Activated T-cell treated with anti-CD3 and anti-CD28 coated beads, Interleukin-2, amount 50 U/mL, for 48 hours (primary cell): ENCODE data around the gene MCF2L.

Experiments
- DNase-seq, 2 experiments: peaks; one replicate each; pipeline ENCODE4 v3.0.0-alpha.2; 2020

The MCF2L gene

DNA sequence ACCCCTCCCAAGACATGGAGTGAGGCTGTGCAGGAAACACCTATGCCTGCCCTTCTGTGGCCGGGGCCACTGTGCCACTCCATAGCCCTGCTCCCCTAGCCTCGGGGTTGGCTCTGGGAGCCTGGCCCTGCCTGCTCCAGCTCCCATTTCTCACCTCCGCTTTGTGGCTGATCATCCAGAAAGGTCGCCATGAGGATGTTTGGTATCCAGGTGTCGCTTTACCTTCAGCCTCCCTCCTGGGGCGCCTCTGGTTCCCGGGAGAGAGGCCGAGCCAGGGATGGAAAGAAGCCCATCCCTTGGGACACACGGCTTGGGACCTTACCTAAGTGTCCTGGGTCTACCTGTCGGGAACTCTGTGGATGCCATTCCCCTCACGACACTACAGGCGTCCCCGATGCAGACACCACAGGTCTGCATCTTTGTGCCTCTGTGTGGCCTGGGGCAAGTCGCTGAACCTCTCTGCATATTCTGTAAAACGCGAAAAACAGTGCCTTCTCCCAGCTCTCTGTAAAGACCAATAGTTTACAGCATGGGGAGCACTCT is 3.4 kb upstream of the MCF2L start:
- DNase-seq: no peak

DNA sequence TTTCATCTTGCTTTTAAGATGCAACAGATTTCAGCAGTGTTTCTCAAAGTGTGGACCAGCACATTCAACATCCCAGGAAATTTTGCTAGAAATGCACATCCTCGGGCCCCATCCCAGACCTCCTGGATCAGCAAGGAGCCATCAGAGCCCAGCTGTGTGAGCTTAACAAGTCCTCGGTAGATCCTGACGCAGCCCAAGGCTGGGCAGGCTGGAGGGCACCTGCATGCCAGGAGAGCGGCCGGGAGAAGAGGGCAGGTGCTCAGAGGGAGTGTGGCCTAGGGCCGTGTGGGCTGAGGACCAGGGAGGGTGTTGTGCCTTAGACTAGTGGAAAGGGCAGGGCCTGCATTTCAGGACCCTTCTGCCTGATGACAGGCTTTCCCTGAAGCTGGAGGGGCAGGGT is 2.2 kb upstream of the MCF2L start:
- DNase-seq: no peak

DNA sequence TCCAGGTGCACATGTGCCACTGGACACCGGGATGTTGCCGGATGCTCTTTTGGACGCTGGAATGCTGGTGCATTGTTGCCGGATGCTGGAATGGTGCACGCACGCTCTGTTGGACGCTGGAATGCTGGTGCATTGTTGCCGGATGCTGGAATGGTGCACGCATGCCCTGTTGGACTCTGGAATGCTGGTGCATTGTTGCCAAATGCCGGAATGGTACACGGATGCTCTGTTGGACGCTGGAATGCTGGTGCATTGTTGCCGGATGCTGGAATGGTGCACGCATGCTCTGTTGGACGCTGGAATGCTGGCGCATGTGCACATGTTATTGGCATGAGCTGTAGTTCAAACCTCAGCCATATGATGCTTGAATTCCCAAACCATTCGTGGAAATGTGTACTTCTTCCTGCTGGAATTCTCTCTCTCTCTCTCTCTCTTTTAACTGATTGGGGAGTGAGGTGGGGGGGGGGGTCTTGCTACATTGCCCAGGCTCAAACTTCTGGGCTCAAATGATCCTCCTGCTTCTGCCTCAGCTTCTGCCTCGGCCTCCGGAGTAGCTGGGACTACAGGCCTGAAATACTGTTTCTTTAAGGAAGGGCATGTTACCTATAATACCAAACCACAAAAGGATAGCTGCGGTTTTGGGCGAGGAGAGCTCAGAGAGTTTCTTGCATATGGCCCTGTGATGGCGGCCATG is 1.2 kb upstream of the MCF2L start:
- no peak for DNase-seq

- DNase-seq: peak; percentile 51 to 56
Observed at GRCh38 chr13:112968380-112968909, 569 bp upstream of the MCF2L start.

DNA sequence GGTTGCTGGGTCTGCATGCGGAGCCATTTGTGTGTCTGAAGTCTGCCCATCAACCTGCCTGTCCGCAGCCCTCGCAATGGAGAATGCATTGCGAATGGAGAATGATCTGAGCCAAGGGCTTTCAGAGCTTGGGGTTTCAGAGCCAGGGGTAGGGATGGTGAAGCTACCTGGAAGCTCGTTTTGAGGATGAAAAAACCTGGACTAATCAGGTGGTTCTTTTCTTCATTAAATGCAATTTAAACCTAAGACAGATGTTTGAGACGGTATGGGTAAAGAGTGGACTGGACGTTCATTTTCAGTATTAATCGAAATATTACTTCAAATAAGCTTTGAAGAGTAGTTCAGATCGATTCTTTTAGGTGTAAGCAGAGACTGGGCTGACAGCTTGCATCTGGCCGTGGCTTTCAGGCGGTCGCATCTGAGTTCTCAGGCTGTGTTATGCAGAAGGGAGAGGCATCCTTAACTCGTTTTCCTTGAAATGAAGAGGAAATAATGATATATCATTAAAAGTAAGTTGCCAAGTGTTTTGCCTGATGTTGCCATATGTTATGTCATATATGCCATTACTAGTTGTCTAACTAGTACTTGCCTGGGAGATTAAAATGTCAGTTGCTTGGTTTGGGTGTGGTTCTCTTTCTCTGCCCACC is 801 bp downstream of the MCF2L start:
- DNase-seq: no peak

DNA sequence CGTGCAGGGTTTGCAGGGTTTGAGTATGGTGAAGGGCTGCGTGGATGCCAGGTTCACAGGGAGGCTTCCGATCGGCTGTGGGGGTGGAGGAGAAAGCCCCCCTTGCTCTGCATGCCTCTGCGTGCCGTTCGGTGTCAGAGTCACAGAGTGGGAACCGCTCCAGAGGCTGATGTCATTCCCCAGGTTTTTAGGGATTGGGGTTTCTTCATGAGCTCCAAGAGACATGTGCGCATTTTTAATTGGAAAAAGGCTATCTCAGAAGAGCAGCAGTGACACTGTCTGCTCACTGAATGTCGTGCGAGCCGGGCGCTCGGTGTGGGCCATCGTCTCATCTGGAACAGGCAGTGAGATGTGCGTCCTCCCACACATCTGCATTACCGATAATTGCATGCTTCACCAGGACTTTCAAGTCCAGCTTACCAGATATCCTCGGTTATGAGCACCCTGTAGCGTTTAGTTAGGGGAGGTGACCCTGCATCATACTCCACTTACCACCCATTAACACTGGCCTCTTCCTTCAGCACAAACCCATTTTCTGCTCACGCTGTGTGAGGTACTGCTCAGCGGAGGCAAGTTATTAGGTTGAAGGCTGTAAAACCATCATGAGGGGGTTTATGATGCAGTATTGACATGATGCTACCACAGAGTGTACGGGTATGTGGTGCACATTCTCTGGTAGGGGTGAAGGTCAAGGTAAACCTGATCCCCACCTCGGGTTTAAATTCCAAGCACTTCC is 1.7 kb downstream of the MCF2L start:
- no peak for DNase-seq

DNA sequence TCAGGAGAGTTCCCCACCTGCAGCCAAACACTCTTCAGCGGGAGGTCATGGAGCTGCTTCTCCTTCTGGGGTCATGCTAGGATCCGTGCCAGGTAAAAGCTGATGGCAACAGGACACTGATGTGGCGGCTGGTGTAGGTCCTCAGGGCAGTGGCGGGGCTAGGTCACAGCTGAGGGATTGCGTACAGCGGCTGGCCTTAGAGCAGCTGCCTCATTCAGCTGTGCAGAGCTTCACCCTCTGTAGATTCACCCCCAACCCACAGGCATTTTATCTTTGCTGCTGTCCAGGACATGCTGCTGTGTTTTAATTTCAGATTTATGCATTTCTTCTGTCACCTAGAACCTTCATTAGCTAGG is 2.3 kb downstream of the MCF2L start:
- DNase-seq: no peak

- no peak for DNase-seq
Observed at GRCh38 chr13:112972258-112972657, 3.2 kb downstream of the MCF2L start.

- no peak for DNase-seq
Observed at GRCh38 chr13:112972867-112973576, 4.0 kb downstream of the MCF2L start.

DNA sequence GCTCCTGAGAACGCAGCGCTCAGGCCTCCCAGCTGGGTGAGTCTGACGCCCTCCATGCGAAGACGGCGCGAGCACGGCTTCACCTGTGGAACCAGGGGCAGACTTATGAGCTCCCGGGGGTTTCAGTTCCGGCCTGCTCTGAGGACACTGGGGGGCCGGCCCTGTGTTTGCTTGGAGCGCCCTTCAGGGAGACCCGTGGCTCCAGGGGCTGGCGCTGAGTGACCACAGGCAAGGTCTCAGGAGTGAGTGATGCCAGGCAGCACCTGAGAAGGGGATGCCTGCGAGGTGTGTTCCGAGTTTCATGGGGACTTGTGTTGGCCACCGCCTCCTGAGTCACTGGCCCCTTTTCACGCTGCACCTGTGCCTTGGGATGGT is 4.5 kb downstream of the MCF2L start:
- DNase-seq: no peak

GRCh38 chr13:112974125-112974524 is 5.1 kb downstream of the MCF2L start:
- DNase-seq: no peak

DNA sequence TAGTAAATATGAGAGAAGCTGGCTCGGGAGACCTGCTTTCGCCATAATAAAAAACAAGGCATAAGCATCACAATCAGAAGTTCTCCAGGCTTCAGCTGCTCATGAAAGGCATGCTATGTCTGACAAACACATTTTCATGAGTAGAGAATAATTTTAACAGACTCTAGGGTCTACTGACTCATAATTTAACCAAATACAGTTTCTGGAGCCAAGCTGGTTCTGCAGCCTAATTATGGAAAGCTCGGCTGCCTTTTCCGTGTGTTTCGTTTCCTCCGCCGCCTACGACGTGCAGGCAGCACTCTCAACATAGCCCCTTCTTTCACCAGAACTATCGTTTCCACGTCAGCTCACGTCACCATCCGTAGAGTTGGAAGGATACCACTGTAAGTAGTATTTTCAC is 5.7 kb downstream of the MCF2L start:
- DNase-seq: no peak

DNA sequence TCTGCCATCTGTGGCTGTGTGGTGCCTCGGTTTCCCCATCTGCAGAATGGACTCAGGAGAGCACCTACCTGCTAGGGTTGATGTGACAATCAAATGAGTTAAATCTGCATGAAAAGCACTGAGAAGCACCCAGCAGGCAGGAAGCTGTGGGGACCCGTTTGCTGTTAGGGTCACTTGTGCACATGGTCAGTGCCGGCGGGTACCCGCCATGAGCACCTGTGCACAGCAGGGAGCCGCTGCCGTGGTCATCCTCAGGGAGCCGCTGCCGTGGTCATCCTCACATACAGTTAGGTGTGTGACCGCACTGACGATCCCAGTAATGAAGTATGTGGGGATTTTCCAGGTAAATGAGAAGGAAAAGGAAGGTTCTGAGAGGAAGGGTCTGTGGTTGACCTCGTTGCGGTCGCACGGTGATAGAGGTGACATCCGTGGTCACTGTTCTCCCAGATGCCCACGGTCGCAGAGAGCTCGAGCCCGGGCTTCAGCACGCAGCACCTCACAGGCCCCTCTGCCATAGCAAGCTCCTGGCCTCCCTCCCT is 6.5 kb downstream of the MCF2L start:
- DNase-seq: no peak

- DNase-seq: no peak
Observed at GRCh38 chr13:112976526-112976925, 7.5 kb downstream of the MCF2L start.

- no peak for DNase-seq
Observed at GRCh38 chr13:112977091-112977490, 8.1 kb downstream of the MCF2L start.

- no peak for DNase-seq
Observed at GRCh38 chr13:112977525-112977924, 8.5 kb downstream of the MCF2L start.

GRCh38 chr13:112978561-112979405 is 9.8 kb downstream of the MCF2L start:
- DNase-seq: no peak

DNA sequence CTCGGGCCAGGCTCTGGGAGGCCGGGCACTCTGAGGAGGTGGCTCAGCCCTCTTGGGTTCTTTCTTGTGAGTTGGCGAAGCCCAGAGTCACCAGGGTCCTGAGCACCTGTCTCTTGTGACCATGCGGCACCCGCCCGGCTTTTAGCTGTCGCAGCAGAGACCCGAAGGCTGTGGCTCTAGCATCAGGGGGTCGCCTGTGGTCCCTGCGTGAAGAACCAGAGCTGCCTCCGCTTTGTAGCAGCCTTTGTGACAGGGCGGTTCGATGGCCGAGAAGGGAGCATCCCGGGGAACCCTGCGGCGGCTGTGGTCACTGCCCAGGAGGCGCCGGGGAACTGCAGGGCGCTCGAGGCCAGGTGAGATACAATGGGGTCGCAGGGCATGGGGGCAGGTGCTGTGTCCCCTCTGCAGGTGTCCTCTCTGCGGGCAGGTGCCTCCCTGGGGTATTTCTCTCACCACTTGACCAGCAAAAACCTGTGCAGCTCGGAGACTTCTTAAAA is 10.4 kb downstream of the MCF2L start:
- no peak for DNase-seq

DNA sequence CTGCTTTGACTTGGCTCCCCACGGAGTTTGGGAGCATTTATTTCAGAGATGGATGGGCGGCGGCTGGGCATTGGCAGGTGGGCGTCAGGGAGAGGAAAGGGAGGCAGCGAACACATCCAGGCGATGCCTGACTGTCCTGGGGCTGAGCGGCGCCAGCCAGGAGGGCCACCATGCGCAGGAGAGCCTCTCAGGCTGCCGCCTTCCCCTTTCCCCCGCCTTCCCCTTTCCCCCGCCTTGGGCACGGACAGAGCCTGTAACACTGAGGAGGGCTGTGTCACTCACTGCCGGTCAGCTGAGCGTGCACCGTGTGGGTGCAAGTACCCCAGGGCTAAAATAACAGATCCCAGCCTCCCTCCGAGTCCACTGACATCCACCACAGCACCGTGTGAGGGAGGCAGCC is 11.4 kb downstream of the MCF2L start:
- no peak for DNase-seq

- no peak for DNase-seq
Observed at GRCh38 chr13:112981451-112981850, 12.4 kb downstream of the MCF2L start.

DNA sequence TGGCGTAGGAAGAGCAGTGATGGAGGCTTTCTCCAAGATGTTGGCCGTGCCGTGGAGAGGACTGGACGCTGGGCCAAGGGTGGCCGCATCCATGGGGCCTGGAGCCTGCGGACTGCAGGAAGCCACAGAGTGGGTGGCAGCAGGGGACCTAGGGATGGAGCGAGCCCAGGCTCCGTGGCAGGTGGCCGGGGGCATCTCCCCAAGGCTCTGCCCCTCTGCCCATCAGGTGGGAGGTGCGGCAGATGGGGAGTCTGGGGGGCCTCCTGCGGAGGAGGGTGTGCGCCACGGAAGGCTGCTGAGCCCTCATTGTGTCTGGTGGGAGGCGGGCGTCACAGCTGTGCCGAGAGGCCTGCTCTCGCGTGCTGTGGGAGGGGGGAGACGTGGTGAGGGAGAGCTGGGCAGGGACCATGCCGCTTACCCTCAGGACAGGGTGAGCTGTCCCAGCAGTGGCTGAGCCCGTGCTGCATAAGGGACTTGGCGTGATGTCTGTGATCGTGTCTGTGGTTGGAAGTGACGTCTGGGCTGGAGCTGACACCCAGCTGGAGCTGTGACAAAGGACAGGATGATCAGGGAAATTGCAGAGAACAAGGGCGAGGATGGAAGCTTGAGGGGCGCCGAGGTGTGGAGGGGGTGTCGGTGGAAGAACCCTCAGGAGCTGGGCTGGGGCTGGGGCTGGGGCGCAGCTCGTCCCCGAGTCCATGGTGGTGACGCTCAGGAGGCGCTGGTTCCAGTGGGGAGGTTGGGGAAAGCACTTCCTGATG is 13.4 kb downstream of the MCF2L start:
- no peak for DNase-seq
